Activated effector memory CD4-positive, alpha-beta T cell treated with anti-CD3 and anti-CD28 coated beads, Interleukin-2, amount 50 U/mL, for 16 hours (primary cell): ENCODE measurements around the gene ITGB1.
"Not testable (repeated sequence)": the region's sequence is repeated elsewhere in the genome, so short reads cannot be mapped to it uniquely, and the experiment has no call there.

Experiments used
- DNase-seq: peaks from one replicate; pipeline ENCODE4 v3.0.0-alpha.2; 2020

ITGB1 gene

DNA sequence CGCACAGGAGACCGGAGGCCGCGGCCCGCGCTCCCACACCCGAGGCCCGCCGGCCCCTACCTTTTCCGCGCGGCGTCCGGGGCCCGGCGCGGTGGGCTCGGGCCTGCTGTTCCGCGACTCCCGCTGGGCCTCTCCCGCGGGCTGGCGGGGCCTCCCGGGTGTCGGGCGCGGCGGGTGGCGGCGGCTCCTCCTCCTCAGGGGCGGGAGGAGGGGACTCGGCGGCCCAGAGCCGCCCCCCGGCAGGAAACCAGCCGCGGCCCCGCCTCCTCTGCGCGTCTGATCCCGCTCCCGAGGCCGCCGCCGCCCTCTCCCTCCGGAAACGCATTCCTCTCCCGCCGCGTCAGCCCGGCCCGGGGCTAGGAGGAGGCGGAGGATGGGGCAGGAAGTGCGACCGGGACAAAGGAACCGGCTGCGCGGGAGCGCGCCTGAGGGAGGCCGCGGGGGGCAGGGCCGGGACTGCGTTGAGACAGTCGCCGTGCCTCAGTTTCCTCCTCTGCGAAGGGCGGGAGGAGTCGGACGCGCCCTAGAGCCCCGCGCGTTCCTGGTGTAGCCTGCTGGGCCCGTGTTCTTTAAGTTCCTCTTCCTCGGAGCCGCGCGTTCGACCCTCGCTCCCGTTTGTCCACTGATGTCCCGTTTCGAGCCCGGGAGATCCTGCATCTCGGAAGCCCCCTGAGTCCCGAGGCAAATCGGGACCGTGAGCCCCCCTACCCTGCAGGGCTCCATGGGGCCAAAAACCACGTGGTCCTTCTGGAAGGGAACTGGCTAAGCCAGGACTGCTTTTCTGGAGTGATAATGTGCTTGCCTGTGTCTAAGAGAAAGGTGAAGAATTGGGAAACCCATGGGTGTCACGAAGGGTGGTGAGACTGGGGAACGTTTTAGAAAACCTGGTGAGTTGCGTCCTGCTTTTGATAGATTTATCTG is at the start of gene ITGB1:
ITGB1 (minus strand) TSS at position 146 of the 921 bp plus-strand sequence. CDS start 22,672 bp downstream, outside the sequence.
- DNase-seq = peak; percentile 96

DNA sequence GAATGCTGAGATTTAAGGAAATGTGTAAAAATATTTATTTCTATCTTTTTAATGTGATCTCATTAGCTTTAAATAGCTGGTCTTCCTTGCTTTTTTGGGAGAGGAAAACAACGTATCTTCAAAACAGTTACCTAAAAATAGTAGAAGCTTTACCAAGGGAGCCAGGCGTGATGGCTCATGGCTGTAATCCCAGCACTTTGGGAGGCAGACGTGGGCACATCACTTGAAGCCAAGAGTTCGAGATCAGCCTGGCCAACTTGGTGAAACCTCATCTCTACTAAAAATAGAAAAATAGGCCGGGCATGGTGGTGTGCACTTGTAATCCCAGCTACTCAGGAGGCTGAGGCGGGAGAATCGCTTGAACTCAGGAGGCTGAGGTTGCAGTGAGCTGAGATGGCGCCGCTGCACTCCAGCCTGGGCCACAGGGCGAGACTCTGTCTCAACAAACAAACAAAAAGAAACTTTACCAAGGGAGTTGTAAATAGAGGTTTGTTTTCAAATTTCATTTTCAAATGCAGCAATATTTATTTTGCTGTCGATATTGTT is 48.4 kb upstream of the ITGB1 start:
- no peak for DNase-seq

DNA sequence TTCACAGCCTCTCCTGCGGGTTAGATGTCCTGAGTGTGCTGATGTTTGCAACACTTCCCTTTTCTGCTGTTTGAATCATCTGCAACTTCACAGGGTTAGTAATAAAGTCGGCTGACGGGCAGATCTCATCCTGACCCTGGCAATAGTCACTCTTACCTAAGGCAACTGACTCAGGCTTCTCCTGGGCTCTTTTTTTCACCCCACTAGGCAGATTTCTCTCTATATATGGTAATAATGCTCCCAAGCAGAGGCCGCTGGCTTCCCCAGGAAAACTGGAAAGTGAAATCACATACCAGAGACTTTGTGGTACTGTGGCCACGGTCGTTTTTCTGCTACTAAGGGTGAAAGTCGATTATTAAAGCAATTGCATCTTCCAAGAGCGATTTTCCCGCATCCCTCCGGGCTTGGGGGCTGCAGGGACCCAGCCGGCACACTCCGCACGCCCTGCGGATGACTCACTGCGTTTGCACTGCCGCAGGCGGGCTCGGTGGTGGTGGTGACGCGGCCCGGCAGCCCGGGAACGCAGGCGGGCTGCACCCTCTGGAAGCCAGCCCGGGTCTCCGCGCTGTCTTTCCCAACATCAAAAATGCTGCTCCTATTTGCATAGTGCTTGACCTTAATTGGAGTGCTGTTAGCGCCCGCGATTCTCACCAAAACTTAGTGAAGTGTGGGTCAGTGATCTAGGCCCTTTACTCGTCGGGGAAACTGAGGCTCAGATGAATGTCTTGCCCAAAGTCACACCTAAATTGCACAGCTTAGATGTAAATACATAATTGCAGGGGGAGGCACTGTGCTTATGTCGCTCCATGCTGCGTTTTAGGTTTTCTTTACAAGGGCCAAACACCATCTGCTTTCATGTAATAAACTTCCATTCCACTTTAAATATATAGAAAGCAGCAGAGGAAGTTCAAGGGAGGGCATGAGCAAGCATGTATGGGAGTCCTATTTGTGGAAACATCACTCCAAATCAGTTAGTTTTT is 47.6 kb upstream of the ITGB1 start:
- DNase-seq = peak; percentile 82

DNA sequence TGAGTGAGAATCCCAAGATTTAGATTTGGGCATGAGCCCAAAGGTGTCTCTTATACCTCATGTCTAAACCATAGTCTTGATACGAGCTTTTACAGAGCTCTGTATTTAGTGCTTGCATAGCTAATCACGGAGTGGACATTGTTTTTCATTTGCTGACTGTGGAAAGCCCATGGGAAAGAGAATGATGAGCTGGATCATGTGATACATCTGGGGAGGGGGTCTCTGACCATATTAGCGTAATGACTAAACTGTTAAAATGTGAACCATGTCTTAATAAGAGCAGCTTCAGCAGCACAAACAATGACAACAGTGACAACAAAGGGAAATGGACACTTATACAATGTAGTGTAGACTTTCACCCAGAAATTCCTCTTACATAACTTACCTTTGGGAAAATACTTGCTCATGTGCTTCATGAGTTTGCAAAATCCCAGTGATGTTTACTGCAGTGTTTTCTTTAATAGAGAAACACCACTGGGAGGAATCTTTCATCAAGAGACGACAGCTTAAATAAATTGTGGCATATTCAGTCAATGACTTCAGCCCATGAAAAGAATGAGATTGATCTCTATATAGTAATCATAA is 44.0 kb upstream of the ITGB1 start:
- DNase-seq = no peak

DNA sequence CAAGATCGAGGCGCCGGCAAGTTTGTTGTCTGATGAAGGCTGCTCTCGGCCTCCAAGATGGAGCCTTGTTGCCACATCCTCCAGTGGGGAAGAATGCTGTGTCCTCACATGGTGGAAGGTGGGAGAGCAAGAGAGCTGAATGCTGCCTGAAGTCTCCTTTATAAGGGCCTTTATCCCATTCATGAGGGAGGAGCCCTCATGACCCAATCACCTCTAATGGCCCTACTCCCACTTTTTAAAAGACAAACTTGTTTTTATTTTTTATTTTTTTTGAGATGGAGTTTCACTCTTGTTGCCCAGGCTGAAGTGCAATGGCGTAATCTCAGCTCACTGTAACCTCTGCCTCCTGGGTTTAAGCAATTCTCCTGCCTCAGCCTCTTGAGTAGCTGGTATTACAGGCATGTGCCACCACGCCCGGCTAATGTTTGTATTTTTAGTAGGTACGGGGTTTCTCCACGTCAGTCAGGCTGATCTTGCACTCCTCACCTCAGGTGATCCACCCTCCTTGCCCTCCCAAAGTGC is 40.1 kb upstream of the ITGB1 start:
- DNase-seq = not testable (repeated sequence)

DNA sequence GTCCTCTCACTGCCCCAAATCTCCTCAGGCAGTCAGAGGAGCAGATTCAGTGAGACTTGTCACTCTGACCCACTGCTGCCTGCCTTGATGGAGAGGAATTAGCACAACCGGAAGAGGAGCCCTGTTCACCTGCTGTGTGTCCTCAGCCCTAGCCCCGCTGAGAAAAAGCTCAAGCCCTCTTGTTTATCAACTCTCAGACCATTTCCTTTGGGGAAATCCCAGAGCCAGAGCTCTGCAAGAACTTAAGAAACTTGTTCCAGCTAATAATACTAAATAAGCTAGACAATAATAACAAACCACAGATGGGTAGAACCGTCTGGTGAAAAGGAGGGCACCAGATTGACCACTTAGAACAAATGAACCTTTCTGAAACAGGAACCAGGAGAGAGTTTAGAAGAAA is 37.7 kb upstream of the ITGB1 start:
- DNase-seq = no peak

DNA sequence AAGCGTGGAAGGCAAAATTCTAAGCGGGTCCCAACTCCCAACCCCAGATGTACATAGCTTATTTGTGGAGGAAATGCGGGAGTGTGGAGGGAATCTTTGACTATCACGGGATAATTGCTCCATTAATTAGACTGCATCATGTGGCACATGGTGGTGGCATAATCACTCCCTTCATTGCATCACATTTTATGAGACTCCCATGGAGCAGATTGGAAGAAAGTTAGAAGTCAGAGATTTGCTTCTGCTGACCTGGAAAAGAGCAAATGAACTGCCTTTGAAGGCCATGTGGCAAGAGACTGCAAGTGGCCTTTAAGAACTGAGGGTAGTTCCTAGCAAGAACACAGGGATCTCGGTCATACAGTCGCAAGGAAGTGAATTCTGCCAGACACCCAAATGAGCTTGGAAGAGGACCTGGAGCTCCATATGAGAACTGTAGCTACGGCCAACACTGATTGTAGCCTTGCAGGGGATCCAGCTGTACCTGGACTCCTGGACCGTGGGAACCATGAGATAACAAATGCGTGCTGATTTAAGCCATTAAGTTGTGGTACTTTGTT is 37.1 kb upstream of the ITGB1 start:
- DNase-seq = no peak

DNA sequence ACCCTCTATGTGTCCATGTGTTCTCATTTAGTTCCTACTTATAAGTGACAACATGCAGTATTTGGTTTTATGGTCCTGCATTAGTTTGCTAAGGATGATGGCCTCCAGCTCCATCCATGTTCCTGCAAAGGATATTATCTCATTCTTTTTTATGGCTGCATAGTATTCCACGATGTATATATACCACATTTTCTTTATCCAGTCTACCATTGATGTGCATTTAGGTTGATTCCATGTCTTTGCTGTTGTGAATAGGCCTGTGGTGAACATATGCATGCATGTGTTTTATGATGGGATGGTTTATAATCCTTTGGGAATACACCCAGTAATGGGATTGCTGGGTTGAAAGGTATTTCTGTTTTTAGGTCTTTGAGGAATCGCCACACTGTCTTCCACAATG is 36.6 kb upstream of the ITGB1 start:
- DNase-seq = not testable (repeated sequence)

DNA sequence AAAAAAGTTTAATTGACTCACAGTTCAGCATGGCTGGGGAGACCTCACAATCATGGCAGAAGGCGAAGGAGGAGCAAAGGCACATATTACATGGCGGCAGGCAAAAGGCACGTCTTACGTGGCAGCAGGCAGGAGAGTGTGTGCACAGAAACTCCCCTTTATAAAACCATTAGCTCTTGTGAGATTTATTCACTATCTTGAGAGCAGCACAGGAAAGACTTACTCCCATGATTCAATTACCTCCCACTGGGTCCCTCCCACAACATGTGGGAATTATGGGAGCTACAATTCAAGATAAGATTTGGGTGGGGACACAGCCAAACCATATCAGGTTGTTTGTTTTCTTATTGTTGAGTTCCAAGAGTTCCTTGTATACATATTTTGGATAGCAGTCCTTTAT is 34.3 kb upstream of the ITGB1 start:
- DNase-seq = not testable (repeated sequence)

DNA sequence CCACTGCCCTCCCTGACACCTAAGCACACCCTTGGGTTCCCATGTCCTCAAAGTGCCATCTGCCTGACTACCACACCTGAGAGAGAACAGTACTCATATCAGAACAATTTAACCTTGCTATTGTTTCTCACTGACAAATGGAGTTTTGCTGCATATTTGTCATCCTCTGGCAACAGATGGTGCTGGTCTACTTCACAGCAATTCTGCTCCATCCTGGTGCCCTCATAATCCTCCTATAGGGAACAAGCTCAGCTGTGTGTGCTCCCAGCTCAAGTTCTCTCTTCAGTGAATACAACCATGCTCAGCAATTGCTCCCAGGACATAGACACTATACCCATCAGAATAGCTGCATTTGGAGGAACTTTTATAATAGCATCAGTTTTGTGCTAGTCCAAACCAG is 32.8 kb upstream of the ITGB1 start:
- no peak for DNase-seq

DNA sequence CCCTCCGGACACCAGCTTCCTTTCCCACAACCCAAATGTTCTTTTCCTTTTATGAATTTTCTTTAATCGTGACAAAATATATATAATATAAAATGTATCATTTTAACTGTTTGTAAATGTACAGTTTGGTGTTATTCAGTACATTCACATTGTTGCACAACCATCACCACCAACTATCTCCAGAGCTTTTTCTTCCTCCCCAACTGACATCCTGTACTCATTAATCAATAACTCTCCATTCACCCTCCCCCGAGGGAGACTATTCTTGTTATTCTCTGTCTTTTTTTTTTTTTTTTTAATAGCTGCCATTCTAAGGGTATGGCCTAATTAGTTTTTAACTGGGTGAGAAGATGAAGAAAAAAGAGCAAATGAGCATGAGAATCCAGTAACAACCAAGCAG is 30.6 kb upstream of the ITGB1 start:
- no peak for DNase-seq

DNA sequence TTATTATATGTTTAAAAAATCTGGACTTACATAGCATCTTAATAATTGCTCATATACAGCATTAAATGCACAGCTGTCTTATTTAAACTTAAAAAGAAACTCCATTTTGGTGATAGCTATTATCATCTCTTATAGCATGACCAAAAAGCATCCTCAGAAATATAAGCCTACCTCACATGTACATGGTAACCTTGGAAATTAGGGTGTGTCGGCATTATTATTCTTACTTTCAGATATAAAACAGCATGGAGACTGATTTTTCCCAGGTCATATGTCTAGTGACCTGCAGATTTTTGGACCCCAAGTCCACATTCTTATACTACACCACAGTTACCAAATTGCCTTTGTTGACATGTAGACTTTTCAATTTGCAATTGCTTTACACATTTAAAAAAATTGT is 29.1 kb upstream of the ITGB1 start:
- DNase-seq = no peak

DNA sequence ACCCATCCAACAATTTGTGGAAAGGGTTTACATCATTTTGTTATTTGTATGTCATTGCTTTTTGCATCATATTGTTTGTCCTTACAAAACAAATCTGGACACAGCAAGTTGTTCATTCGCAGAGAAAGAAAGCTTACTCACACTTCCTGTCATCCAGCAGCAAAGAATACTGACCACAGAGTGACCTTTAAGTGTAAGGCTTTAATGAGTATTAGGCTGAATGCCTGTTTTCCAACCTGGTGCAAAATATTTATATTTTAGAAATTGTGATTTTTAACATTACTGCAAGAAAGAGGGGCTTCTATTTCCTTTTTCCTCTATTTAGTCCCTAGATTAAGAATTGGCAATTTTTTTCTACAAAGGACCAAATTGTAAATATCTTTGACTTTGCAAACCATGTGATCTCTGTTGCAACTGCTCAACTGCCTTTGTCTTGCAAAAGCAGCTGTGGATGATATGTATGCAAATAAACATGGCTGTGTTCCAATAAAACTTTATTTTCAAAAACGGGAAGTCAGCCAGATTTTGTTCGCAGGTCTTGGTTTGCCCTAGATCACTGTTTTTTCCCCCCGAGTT is 27.8 kb upstream of the ITGB1 start:
- DNase-seq = no peak

DNA sequence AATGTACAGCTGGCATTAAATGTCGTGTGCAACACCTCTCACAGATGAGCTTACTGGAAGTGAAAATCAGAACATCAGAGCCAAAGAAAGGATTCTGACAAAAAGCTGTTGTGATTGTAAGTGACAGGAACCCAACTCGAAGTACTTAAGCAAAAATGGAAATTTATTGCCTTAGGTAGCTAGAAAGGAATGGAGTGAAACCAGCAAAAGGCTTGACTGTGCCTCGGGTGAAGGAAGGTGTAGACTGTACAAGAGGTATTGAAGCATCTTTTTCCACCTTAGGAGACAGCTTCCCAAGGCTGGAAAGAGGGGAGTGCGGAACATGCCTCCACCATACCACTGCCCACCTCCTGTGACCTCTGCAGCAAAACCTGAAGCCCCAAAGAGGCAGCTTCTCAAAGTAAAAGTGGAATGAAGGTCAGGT is 27.3 kb upstream of the ITGB1 start:
- no peak for DNase-seq

DNA sequence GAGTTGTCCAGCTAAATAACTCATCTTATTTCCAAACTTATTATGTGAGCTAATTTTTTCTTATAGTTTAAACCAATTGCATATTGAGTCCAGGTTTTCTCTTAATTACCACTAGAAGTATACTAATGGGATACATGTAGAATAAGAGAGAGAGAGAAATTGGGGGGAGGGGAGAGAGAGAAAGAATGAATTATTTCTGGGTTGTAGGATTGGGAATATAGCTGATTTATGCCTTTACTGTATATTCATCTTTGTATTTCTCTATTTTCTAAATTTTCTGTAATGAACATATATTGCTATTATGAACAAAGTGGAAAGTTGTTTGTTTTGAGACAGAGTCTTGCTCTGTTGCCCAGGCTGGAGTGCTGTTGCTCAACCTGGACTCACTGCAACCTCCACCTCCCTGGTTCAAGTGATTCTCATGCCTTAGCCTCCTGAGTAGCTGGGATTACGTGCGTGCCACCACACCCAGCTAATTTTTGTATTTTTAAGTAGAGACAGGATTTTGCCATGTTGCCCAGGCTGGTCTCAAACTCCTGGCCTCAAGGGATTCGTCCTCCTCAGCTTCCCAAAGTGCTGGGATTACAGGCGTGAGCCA is 26.1 kb upstream of the ITGB1 start:
- no peak for DNase-seq

DNA sequence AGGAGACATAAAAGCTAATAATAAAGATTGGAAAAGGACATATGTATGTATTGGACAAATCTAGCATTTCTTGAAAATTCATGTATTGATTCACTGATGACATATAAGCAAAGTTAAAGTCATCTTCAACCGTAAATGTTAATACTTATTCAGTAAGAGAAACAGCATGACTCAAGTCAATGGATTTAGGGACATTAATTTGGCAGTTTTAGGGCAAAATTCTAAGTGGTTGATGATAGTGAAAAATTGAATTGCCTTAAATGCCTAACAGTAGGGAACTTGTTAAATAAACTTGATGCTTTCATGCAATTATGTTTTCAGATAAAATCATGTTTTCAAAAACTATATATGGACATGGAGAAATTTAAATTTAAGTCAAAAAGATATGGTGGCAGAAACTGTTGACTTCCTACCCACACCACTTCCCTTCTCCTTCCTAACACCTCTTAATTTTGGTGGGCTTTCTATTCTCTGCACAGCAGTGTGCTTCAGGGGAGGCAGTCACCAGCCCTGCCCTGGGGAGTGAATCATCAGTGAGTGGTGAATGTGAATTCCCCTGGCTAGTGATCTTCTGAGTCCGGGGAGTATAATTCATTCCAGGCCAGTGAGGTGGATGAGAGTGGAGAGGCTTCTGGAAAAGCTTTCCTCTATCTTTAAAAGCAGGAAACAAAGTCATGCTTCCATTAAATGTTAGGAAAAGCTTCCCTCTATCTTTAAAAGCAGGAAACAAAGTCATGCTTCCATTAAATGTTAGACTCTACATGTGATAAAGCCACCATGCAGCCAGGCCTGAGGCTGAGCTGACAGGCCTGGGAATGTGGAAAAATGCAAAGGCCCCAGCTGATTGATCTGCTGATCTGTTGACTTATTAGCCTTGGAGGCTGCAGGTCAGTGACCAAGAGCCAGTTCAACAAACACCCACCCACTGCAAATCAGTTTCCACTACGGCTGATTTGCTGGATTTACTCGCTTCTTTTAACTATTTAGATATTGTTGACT is 25.2 kb upstream of the ITGB1 start:
- peak; percentile 69 for DNase-seq

DNA sequence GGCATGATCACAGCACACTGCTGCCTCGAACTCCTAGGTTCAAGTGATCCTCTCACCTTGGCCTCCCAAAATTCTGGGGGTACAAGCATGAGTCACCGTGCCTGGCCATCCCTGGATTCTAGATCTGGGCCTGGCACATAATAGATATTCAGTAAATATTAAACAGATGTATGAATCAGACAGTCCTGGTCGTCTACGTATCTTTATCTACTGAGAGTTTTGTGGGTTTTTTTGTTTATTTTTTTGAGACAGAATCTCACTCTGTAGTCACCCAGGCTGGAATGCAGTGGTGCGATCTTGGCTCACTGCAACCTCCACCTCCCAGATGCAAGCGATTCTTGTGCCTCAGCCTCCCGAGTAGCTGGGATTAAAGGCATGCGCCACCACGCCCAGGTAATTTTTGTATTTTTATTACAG is 24.3 kb upstream of the ITGB1 start:
- DNase-seq = no peak

DNA sequence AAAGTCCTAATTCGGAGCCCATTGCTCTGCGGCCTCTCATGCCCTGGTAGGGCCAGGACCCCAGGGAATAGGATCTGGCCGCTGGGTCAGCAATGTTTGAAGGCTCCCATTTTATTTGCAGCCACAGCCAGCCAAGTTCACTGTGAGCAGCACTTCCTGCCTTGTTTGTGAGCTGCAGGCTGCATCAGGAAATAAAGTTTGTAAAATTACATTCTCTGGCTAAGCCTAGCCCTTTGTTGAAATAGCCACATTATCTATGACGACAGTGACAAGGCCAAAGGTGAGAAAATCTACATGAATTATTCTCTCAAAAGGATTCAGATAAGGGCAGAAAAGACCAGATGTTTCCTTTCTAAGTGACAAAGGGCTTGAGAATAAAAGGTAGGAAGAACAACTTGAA is 23.7 kb upstream of the ITGB1 start:
- DNase-seq = no peak

DNA sequence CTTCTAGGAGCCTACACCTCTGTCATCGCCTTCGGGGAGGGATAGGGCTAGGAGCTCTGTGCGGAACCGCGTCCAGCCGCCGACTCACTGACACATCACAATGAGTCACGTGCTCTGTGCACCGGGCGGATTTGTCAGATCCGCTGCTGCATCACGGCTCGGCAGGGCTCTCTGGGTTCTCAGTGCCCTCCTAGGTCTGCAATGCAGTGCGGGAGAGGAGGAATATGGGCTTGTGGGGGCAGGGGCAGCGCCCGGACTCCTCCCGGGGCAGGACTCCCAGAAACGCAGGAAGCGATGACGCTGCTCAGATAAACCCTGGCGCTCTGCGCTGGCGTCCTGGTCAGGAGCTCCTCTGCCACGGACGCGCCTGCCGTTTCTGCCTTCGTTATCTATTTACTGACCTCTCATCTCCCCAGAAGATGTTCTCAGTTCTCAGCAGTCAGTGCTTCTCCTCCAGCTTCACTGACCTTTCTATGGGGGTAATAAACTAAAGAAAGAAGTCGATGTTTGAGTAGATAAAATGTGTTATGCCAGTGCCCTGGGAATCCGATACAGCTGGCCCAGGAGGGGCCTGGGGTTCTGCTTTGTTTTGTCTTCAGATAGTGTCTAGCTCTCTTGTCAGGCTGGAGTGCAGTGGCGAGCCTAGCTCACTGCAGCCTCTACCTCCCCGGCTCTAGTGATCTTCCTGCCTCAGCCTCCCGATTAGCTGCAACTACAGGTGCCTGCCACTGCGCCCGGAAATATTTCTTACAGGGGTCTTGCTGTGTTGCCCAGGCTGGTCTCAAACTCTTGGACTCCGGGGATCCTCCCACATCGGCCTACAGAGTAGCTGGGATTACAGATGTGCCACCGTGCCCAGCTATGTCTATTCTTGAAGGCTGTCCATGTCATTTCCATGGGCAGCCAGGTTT is 22.8 kb upstream of the ITGB1 start:
- DNase-seq = peak; percentile 94
